ENCODE measurements around the gene SPATS2L. TPM values are rescaled to one million over a fixed set of nuclear protein-coding genes. Genes with fewer than 3 reads are reported as not detected.

The SPATS2L gene
- total RNA-seq, 1 donor = 117 TPM

- H3K4me3 ChIP-seq (ENCODE audit: low read depth, low read length) = no peak overlapping the region
- no peak for DNase-seq (ENCODE audit: low read depth)
- no peak for TF ChIP-seq CTCF (IDR thresholded peaks at IDR 0.05; ENCODE audit: insufficient read depth, low read length)
These were observed 138.8 kb downstream of the SPATS2L start for GRCh38 chr2:200445284-200445683.

- no peak overlapping the region for H3K4me3 ChIP-seq (ENCODE audit: low read depth, low read length)
- DNase-seq (ENCODE audit: low read depth) = no peak
- TF ChIP-seq CTCF (IDR thresholded peaks at IDR 0.05; ENCODE audit: insufficient read depth, low read length) = no peak
These were observed 140.1 kb downstream of the SPATS2L start for GRCh38 chr2:200446612-200447011.

- no peak overlapping the region for H3K4me3 ChIP-seq (ENCODE audit: low read depth, low read length)
- no peak for DNase-seq (ENCODE audit: low read depth)
- no peak for TF ChIP-seq CTCF (IDR thresholded peaks at IDR 0.05; ENCODE audit: insufficient read depth, low read length)
These were observed 140.8 kb downstream of the SPATS2L start for GRCh38 chr2:200447139-200447855.

GRCh38 chr2:200448455-200448854, 142.0 kb downstream of the SPATS2L start:
- no peak for TF ChIP-seq CTCF (IDR thresholded peaks at IDR 0.05; ENCODE audit: insufficient read depth, low read length)
- H3K4me3 ChIP-seq (ENCODE audit: low read depth, low read length) = no peak overlapping the region
- DNase-seq (ENCODE audit: low read depth) = no peak

- no peak for TF ChIP-seq CTCF (IDR thresholded peaks at IDR 0.05; ENCODE audit: insufficient read depth, low read length)
- no peak overlapping the region for H3K4me3 ChIP-seq (ENCODE audit: low read depth, low read length)
- no peak for DNase-seq (ENCODE audit: low read depth)
These were observed 142.7 kb downstream of the SPATS2L start for GRCh38 chr2:200449149-200449548.

- no peak for DNase-seq (ENCODE audit: low read depth)
- no peak overlapping the region for H3K4me3 ChIP-seq (ENCODE audit: low read depth, low read length)
- no peak for TF ChIP-seq CTCF (IDR thresholded peaks at IDR 0.05; ENCODE audit: insufficient read depth, low read length)
These were observed 143.8 kb downstream of the SPATS2L start for GRCh38 chr2:200450288-200450687.

- no peak for TF ChIP-seq CTCF (IDR thresholded peaks at IDR 0.05; ENCODE audit: insufficient read depth, low read length)
- no peak for DNase-seq (ENCODE audit: low read depth)
- no peak overlapping the region for H3K4me3 ChIP-seq (ENCODE audit: low read depth, low read length)
These were observed 145.0 kb downstream of the SPATS2L start for GRCh38 chr2:200451511-200451910.
